Activated naive CD8-positive, alpha-beta T cell treated with anti-CD3 and anti-CD28 coated beads for 36 hours (primary cell): ENCODE results near the gene GNB1L. TPM values are rescaled to one million over a fixed set of nuclear protein-coding genes. Genes with fewer than 3 reads are reported as not detected.

Experiments
- DNase-seq: peaks from one replicate; pipeline ENCODE4 v3.0.0; 2021
- H3K27ac Mint-ChIP-seq: one replicate; pipeline ENCODE4 v1.8.0; 2022; ENCODE audit warnings: mild to moderate bottlenecking, moderate library complexity, mixed read lengths
- H3K27me3 Mint-ChIP-seq: one replicate; pipeline ENCODE4 v1.8.0; 2022; ENCODE audit warnings: mild to moderate bottlenecking, mixed read lengths
- H3K36me3 Mint-ChIP-seq: one replicate; pipeline ENCODE4 v1.8.0; 2021; ENCODE audit warnings: mild to moderate bottlenecking, mixed read lengths
- H3K4me1 Mint-ChIP-seq: one replicate; pipeline ENCODE4 v1.8.0; 2021; ENCODE audit warnings: mixed read lengths
- H3K4me3 Mint-ChIP-seq: one replicate; pipeline ENCODE4 v1.8.0; 2022; ENCODE audit warnings: mild to moderate bottlenecking, moderate library complexity, mixed read lengths
- H3K9me3 Mint-ChIP-seq: one replicate; pipeline ENCODE4 v1.8.0; 2022; ENCODE audit warnings: mixed read lengths
- total RNA-seq, 2 experiments: library from RNA; stranded (reverse); gene quantifications; one replicate each; pipeline ENCODE4 v1.2.3, GENCODE V29; 2021

The GNB1L gene
- total RNA-seq, 2 experiments from 2014 or later: 14.5 TPM

DNA sequence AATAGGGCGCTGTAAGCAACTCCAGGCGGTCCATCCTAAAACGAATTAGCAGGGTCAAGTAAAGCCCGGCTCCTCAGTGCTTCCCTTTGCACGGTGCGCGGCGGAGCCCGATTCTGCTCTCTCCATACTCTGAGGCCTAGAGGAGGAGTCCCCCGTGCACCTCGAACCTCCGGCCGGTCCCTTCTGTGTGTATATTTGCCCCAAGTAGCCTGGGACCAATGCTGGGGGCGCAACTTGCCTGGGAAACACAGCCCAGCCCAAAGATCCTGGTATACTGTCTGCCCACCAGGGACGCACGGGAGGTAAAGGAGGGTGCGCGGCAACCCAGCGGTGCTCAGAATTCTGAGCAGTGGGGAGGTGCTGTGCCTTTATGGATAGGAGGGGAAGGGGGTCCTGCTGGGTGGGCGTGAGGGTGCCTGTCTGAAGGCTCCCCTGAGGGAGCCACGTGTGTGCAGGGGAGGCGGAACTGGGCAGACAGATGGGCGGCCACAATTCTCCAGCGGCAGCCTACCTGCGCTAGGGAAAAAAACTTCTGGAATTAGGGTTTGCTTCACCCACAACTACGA is 98.9 kb downstream of the GNB1L start:
- H3K4me3 Mint-ChIP-seq: no peak overlapping the region
- no peak overlapping the region for H3K27ac Mint-ChIP-seq
- peaks cover 22% of the 10 kb centered on the region for H3K4me1 Mint-ChIP-seq
- H3K9me3 Mint-ChIP-seq: no peaks in the 10 kb centered on the region
- no peak for DNase-seq
- H3K27me3 Mint-ChIP-seq: peaks cover 62% of the 10 kb centered on the region
- no peaks in the 10 kb centered on the region for H3K36me3 Mint-ChIP-seq

DNA sequence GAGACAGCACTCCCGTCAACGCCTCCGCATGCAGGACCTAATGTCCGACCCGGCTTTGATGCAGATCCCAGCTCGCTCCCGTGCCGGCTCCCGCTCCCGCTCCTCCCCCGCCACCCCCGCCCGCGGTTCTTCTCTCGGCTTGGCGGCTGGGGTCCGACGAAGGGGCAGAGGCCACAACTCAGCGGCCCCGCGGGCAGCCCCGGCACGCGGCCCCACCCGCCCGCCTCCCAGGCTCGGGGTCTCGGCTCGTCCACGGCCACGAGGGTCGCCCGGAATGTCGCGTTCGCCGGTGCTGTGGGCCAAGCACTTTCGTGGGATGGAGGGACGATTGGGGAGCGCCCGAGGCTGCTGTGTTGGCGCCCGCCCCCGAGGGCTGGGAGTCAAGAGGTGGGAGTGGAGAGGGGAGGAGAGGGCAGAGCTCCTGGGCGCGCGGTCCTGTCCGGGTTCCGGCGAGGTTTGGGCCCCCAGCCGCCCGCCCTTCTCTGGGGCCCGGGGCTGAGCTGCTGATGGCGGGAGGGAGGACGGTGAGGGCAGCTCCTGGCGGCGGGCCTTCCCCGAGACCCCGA is 99.4 kb downstream of the GNB1L start:
- peaks cover 21% of the 10 kb centered on the region for H3K4me1 Mint-ChIP-seq
- H3K9me3 Mint-ChIP-seq: no peaks in the 10 kb centered on the region
- H3K36me3 Mint-ChIP-seq: no peaks in the 10 kb centered on the region
- no peak overlapping the region for H3K4me3 Mint-ChIP-seq
- H3K27ac Mint-ChIP-seq: no peak overlapping the region
- peaks cover 60% of the 10 kb centered on the region for H3K27me3 Mint-ChIP-seq
- no peak for DNase-seq

DNA sequence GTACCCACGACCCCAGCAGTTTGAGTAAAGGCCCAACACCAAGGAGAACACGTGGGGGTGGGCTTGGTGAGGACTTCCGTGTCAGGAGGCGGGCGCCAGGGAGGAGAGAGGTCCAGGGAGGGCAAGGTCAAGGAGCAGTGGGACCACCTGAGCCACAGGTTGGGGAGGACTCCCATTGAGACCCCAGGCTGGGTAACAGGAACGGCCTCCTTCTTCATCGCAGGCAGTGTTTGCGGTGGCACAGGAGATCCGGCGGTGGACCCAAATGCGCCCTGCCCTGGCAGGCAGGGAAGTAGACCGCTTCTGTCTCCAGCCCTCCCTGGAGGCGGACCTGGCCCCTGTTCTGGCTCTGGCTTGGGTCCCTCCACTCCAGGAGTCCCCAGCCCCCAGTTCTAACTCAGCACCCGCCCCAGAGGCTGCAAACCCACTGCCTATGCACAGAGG is 100.0 kb downstream of the GNB1L start:
- Mint-ChIP-seq H3K9me3 (no peaks in the 10 kb centered on the region), H3K4me1 (peaks cover 16% of the 10 kb centered on the region), H3K27ac (no peak overlapping the region), H3K27me3 (peaks cover 55% of the 10 kb centered on the region), H3K4me3 (no peak overlapping the region), H3K36me3 (no peaks in the 10 kb centered on the region)
- no peak for DNase-seq

- H3K9me3 Mint-ChIP-seq: no peaks in the 10 kb centered on the region
These were observed 100.5 kb downstream of the GNB1L start for GRCh38 chr22:19753996-19754700.

GRCh38 chr22:19753090-19753842 is 101.4 kb downstream of the GNB1L start:
- no peaks in the 10 kb centered on the region for H3K9me3 Mint-ChIP-seq
- H3K4me3 Mint-ChIP-seq: no peak overlapping the region
- no peak overlapping the region for H3K27ac Mint-ChIP-seq
- H3K36me3 Mint-ChIP-seq: no peaks in the 10 kb centered on the region
- no peak for DNase-seq
- H3K27me3 Mint-ChIP-seq: peaks cover 44% of the 10 kb centered on the region
- H3K4me1 Mint-ChIP-seq: peaks cover 12% of the 10 kb centered on the region

More at GRCh38 chr22:19753996-19754700, 100.5 kb downstream of the GNB1L start:
- DNase-seq: no peak
- no peak overlapping the region for H3K4me3 Mint-ChIP-seq
- no peaks in the 10 kb centered on the region for H3K36me3 Mint-ChIP-seq
- H3K4me1 Mint-ChIP-seq: peaks cover 12% of the 10 kb centered on the region
- H3K27me3 Mint-ChIP-seq: peaks cover 50% of the 10 kb centered on the region
- H3K27ac Mint-ChIP-seq: no peak overlapping the region

DNA sequence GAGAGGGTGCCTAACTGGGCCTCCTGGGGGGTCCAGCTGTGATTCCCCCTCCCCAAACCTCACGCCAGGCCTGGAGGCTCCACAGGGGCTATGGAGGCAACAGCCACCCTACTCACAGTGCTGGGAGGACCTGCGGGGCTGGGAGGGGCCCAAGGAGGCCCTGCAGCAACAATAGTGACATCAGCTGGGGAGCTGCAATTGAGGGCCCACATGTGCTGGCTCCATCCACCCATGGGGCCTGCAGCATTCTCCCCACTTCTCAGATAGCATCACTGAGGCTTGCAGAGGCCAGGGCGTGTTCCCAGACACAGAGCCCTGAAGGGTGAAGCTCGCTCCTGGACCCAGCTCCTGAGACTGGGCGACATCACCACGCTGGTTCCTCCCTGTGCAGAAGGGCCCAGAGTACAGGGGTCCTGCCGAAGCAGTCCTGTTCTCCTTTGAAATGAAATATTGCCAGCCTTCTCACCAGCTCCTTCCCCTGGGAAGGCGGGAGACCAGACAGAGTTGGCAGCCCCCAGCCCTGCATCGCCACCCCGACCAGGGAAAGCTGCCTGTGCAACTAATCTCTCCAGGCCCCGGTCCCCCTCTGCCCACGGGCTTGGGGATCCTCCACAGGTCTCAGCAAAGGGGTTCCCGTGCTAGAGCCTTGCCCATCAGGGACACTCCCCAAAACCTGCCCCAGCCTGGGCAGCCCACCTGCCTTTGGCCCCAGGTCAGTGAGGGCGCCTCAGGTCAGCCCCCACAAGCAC is 103.0 kb downstream of the GNB1L start:
- peaks cover 7% of the 10 kb centered on the region for H3K4me1 Mint-ChIP-seq
- H3K4me3 Mint-ChIP-seq: no peak overlapping the region
- H3K27ac Mint-ChIP-seq: no peak overlapping the region
- no peaks in the 10 kb centered on the region for H3K9me3 Mint-ChIP-seq
- H3K27me3 Mint-ChIP-seq: peaks cover 31% of the 10 kb centered on the region
- no peaks in the 10 kb centered on the region for H3K36me3 Mint-ChIP-seq
- DNase-seq: no peak

- Mint-ChIP-seq H3K27me3 (peaks cover 23% of the 10 kb centered on the region), H3K4me3 (no peak overlapping the region), H3K4me1 (peaks cover 2% of the 10 kb centered on the region), H3K36me3 (no peaks in the 10 kb centered on the region), H3K27ac (no peak overlapping the region), H3K9me3 (no peaks in the 10 kb centered on the region)
- DNase-seq: no peak
These were observed 103.9 kb downstream of the GNB1L start for GRCh38 chr22:19750507-19751490.

- no peak overlapping the region for H3K4me3 Mint-ChIP-seq
- H3K27ac Mint-ChIP-seq: no peak overlapping the region
- no peaks in the 10 kb centered on the region for H3K4me1 Mint-ChIP-seq
- no peak for DNase-seq
- H3K36me3 Mint-ChIP-seq: no peaks in the 10 kb centered on the region
- no peaks in the 10 kb centered on the region for H3K9me3 Mint-ChIP-seq
- H3K27me3 Mint-ChIP-seq: peaks cover 14% of the 10 kb centered on the region
These were observed 104.8 kb downstream of the GNB1L start for GRCh38 chr22:19749876-19750275.

GRCh38 chr22:19748991-19749664 is 105.5 kb downstream of the GNB1L start:
- DNase-seq: no peak
- Mint-ChIP-seq H3K4me3 (no peak overlapping the region), H3K4me1 (no peaks in the 10 kb centered on the region), H3K36me3 (no peaks in the 10 kb centered on the region), H3K27ac (no peak overlapping the region), H3K9me3 (no peaks in the 10 kb centered on the region), H3K27me3 (peaks cover 6% of the 10 kb centered on the region)

DNA sequence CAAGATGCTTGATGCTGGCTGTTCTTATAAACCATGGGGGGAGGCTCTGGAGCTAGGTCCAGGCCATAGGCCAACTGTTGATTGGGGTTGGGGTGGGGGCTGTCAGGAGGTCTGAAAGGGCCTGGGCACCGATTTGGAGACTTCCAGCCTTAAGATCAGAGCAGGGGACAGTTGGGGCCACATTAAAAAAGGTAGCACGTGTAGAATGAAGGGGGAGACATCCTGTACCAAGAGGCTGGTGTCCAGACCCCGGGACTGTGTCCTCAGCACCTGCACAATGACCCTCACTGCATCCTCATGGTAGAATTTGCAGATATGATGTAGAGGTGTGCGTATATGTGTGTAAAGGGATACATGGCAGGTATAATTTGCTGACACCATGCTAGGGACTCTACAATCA is 106.5 kb downstream of the GNB1L start:
- no peak overlapping the region for H3K4me3 Mint-ChIP-seq
- H3K9me3 Mint-ChIP-seq: no peaks in the 10 kb centered on the region
- H3K4me1 Mint-ChIP-seq: no peaks in the 10 kb centered on the region
- no peak overlapping the region for H3K27ac Mint-ChIP-seq
- no peak for DNase-seq
- no peaks in the 10 kb centered on the region for H3K36me3 Mint-ChIP-seq
- no peaks in the 10 kb centered on the region for H3K27me3 Mint-ChIP-seq

- H3K4me3 Mint-ChIP-seq: no peak overlapping the region
- DNase-seq: no peak
- H3K4me1 Mint-ChIP-seq: no peaks in the 10 kb centered on the region
- H3K27ac Mint-ChIP-seq: no peak overlapping the region
- H3K36me3 Mint-ChIP-seq: no peaks in the 10 kb centered on the region
- H3K9me3 Mint-ChIP-seq: no peaks in the 10 kb centered on the region
- H3K27me3 Mint-ChIP-seq: no peaks in the 10 kb centered on the region
These were observed 107.1 kb downstream of the GNB1L start for GRCh38 chr22:19747551-19747950.

- DNase-seq: no peak
- Mint-ChIP-seq H3K36me3 (no peaks in the 10 kb centered on the region), H3K27ac (no peak overlapping the region), H3K4me1 (no peaks in the 10 kb centered on the region), H3K9me3 (no peaks in the 10 kb centered on the region), H3K4me3 (no peak overlapping the region), H3K27me3 (no peaks in the 10 kb centered on the region)
These were observed 107.9 kb downstream of the GNB1L start for GRCh38 chr22:19746726-19747125.
